AG20443 (cell line): ENCODE measurements around the gene IYD.
"Not testable (repeated sequence)": the region's sequence is repeated elsewhere in the genome, so short reads cannot be mapped to it uniquely, and the experiment has no call there.

Experiments
- DNase-seq: peaks from one replicate; pipeline ENCODE4 v3.0.0; 2012; ENCODE audit warnings: low spot score, mixed read lengths

Gene IYD

GRCh38 chr6:150352321-150353296 is 16.2 kb upstream of the IYD start:
- peak; percentile 84 for DNase-seq

DNA sequence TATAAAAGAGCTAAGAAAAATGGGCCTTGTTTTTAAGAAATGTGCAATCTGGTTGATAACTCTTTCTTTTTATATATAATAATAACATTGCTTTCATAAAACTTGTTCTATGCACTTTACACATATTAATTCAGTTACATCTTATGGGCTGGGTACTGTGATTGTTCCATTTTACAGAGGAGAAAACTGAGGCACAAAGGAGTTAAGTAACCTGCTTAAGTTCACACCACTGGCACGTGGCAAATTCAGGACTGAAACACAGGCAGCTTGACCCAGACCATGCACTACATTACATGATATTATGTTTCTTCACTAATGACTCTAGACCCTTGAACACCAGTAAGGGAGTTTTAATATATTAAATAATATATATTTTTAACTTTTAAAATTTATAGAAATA is 15.4 kb upstream of the IYD start:
- no peak for DNase-seq

- no peak for DNase-seq
Observed at GRCh38 chr6:150354754-150355571, 13.8 kb upstream of the IYD start.

DNA sequence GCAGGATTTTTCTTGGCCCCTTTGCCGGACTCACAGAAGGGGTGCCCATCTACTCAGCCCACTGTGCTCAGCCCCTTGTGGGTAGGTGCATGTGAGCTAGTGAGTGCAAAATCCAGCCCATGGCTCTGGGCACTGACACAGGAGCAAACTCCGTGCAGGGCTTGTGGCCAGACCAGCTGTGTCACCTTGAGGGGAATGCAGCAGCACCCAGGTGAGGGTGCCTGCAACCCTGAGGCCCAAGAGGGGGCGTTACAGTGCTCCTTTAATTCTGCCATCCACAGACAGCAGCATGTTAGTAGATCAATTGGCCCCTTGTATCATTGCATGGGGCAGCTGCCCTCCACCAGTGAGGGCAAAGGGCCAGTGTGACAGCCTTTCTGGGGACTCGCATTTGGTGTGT is 12.9 kb upstream of the IYD start:
- no peak for DNase-seq

DNA sequence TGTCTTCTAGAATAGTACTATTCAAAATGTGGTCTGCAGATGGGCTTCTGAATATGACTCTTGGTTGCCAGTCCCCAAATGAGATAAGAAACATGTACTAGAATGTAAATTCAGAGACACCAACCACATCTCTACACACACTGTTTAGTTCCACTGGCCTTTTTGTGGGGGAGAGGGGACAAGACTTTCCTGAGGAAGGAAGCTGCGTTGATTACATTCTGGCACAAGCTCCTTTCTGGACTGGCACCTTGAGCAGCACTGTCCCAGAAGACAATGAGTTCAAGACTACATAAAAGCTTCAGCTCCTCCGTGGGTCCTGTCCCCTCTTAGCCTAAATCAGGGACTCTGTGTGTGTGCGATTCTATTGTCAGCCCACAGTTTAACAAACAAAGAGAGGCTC is 6.9 kb upstream of the IYD start:
- DNase-seq, result no peak

DNA sequence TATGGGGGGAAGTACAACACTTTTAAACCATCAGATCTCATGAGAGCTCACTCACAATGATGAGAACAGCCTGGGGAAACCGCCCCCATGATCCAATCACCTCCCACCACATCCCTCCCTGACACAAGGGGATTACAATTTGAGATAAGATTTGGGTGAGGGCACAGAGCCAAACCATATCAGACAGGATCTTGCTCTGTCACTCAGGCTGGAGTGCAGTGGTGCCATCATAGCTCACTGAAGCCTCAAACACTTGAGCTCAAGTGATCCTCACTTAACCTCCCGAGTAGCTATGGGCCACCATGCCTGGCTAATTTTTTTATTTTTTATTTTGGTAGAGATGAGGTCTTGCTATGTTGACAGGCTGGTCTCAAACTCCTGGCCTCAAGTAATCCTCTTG is 5.1 kb upstream of the IYD start:
- DNase-seq, result no peak

- no peak for DNase-seq
Observed at GRCh38 chr6:150366118-150366778, 2.6 kb upstream of the IYD start.

GRCh38 chr6:150369408-150369807 is 596 bp downstream of the IYD start:
- DNase-seq, result no peak

- no peak for DNase-seq
Observed at GRCh38 chr6:150370112-150370511, 1.3 kb downstream of the IYD start.

DNA sequence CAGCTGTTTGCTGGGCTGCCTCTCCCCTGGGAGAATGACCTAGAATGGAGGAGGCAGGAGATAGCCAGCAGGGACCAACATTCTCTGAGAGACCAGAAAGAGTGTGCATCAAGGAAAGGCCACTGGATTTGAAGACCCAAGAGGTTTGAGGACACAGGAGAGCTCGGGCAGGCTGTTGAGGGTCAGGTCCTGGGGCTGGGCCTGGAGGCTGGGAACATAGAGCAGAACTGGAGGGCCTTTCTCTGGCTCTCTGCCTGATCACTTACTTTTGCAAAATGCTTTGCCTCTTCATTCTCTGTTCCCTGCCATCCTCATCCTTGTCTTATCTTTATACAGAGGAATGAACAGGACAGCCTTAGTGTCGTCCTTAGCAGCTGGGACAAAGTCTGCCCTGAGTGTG is 2.5 kb downstream of the IYD start:
- DNase-seq, result no peak

GRCh38 chr6:150372051-150372450 is 3.2 kb downstream of the IYD start:
- no peak for DNase-seq

- peak; percentile 74 for DNase-seq
Observed at GRCh38 chr6:150373260-150373701, 4.5 kb downstream of the IYD start.

DNA sequence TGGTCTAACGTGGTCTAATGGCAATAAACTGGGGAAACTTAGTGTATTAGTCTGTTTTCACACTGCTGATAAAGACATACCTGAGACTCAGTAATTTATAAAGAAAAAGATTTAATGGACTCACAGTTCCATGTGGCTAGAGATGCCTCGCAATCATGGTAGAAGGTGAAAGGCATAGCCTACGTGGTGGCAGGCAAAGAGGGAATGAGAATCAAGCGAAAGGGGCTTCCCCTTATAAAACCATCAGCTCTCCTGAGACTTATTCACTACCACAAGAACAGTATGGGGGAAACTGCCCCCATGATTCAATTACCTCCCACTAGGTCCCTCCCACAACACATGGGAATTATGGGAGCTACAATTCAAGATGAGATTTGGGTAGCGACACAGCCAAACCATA is 5.5 kb downstream of the IYD start:
- DNase-seq, result not testable (repeated sequence)

- no peak for DNase-seq
Observed at GRCh38 chr6:150377211-150377781, 8.5 kb downstream of the IYD start.

GRCh38 chr6:150380256-150380655 is 11.4 kb downstream of the IYD start:
- peak; percentile 49 for DNase-seq

DNA sequence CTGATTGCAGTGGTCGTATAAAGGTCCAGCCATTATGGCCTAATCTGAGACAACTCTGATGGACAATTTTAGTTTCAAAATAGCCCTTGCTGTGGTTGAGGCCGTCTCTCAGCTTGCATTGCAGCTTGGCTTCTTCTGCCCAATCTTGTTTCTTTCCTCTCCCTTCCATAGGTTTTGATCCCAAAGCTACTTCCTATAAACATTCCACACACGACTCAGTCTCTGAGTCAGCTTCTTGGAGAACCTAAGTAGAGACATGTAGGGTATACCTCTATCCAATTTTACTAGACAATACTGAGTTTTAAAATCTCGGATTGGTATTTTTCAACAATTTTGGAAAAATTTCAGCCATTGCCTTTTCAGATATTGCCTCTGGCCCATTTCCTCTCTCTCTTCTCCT is 13.4 kb downstream of the IYD start:
- no peak for DNase-seq

- no peak for DNase-seq
Observed at GRCh38 chr6:150391414-150391813, 22.6 kb downstream of the IYD start.

DNA sequence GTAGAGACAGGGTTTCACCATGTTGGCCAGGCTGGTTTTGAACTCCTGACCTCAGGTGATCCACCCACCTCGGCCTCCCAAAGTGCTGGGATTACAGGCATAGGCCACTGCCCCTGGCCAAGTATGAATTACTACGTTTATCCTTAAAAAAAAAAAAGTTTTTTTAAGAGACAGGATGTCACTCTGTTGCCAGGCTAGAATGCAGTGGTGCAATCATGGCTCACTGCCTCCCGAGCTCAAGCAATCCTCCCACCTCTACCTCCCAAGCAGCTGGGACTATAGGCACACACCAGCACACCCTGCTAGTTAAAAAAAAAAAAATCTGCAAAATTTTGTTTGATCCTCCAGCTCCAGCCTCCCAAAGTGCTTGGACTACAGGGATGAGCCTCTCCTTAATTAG is 23.1 kb downstream of the IYD start:
- no peak for DNase-seq

DNA sequence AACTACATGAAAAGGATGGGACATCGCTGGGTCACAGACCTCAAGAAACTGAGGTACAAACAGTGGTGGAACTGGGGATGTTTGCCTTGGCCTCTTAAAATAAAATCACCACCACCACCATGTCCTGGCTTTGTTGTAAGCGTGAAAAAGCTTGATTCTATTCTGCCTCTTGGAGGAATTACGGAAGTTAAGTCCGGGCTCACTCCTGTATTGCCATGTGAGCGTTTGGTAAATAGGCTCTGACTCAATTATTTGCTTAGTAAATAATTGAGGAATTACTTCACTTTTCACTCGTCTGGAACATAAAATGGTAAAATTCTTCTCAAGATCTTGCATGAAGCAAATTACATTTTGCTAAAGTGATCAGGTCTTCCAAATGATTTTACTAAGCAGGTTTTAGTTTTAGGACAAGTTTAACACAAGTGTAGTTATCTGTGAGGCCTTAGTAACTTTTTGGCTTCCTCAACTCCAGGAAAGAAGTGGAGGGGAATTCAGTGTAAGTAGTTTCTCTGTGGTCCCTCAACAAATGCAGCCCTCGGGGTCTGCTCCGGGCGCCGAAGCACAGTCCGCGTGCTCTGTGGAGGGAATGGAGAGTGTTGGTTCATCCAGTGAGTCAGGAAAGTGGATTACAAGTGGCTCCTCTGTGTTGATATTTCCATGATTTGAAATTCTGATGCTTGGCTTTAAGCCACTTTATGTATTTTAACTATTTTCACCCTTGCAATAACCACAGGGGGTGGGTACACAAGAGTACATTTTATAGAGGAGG is 23.8 kb downstream of the IYD start:
- DNase-seq, result no peak

GRCh38 chr6:150394053-150394898 is 25.5 kb downstream of the IYD start:
- no peak for DNase-seq
